Sciatic nerve (tissue), 2 donors: Measurements from ENCODE around the gene CADPS2. TPM values are rescaled to one million over a fixed set of nuclear protein-coding genes. Genes with fewer than 3 reads are reported as not detected.
"Not testable (repeated sequence)": the region's sequence is repeated elsewhere in the genome, so short reads cannot be mapped to it uniquely, and the experiment has no call there.

Experiments used
- ATAC-seq: fragments of 200-7000 bp; cut with Tn5 transposase; one replicate; pipeline ENCODE4 v1.9.1; 2020; ENCODE audit warnings: mild to moderate bottlenecking, moderate library complexity
- DNase-seq: peaks from one replicate; pipeline ENCODE4 v3.0.0-alpha.2; 2020; ENCODE audit warnings: low spot score
- intact Hi-C: fragments of 100-400 bp; cut with DNase I; formaldehyde crosslinking; loops from one replicate; pipeline ENCODE4 v1.14.2; 2022
- total RNA-seq: library from RNA; stranded (reverse); fragmentation: NEBNext Ultra II Directional; extraction: Animal tissue kit (Norgen Biotek cat#: 25700); gene quantifications from one replicate; pipeline ENCODE4 v1.2.1, GENCODE V29; 2021
- donor health status: DM: no; HTN: no; CAD: no.
- donor health status: DM: no; HTN: no; CAD: no.

The CADPS2 gene
- total RNA-seq, 1 donor from 2014 or later, result 11.0 TPM

- no peak for DNase-seq
- ATAC-seq, result no peak
- intact Hi-C loops, result no loop called here
These were observed 247.8 kb downstream of the CADPS2 start for GRCh38 chr7:122638459-122638858.

DNA sequence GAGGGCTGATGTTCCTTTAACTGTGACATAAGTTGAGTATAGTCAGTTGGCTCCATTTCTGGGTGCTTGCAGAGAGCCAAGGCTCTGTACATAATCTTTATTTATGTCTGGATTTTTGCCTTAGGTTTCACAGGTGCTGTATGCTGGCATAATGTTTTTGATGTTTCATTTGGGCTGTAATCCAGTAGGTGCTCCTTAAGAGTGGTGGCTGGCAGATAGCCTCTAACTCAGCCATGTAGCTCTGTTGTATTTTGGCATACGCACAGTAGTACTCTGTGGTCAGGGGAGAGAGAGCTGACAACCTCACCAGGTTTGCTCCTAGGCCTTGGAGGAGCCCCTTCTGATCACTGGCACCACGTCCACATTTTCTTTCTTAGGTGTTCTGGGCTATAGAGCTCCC, 248.5 kb downstream of the CADPS2 start:
- intact Hi-C loops, result no loop called here
- no peak for ATAC-seq
- DNase-seq, result no peak

- ATAC-seq, DNase-seq, intact Hi-C loops: not testable (repeated sequence)
These were observed 250.8 kb downstream of the CADPS2 start for GRCh38 chr7:122635481-122635880.

GRCh38 chr7:122633472-122633871, 252.8 kb downstream of the CADPS2 start:
- no peak for ATAC-seq
- intact Hi-C loops, result no loop called here
- DNase-seq, result no peak

GRCh38 chr7:122632238-122632637, 254.0 kb downstream of the CADPS2 start:
- DNase-seq (no peak), ATAC-seq (no peak)

DNA sequence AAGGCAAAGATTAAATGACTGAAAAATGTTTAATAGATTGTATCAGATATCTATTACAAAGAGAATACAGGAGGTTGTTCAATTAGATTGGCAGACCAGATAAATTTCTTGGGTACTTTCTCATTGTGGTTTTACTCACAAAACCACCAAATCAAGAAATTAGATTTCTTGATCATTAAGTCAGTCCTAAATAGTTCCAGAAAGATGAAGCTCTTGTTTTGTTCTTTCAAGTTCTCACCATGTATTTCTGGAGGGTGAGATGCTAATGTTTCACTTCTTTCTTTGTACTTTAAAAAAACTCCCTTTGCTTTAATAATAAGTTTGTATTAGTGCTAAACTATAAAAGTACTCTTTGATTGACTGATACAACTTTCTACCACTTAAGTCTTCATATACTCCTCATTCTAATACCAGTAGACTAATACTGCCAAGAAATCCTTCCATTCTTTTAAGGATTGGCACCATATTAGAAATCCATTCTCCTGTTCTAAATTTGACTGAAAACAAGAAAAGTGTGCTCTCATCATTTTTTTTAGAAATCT, 256.8 kb downstream of the CADPS2 start:
- ATAC-seq, result no peak
- intact Hi-C loops, result no loop called here

More at GRCh38 chr7:122632238-122632637, 254.0 kb downstream of the CADPS2 start:
- intact Hi-C loops, result no loop called here

GRCh38 chr7:122628651-122629411, 257.4 kb downstream of the CADPS2 start:
- intact Hi-C loops, result no loop called here
- no peak for ATAC-seq
- no peak for DNase-seq

More for the DNA sequence above, 256.8 kb downstream of the CADPS2 start:
- DNase-seq, result no peak

- ATAC-seq, result no peak
- no peak for DNase-seq
- intact Hi-C loops, result no loop called here
These were observed 259.5 kb downstream of the CADPS2 start for GRCh38 chr7:122626785-122627184.

GRCh38 chr7:122622682-122623081, 263.6 kb downstream of the CADPS2 start:
- ATAC-seq (no peak), DNase-seq (no peak)
- intact Hi-C loops, result loop anchor here (2.0 kb wide), 1 partner anchor 52 kb away; no protein-coding TSS in a partner anchor

DNA sequence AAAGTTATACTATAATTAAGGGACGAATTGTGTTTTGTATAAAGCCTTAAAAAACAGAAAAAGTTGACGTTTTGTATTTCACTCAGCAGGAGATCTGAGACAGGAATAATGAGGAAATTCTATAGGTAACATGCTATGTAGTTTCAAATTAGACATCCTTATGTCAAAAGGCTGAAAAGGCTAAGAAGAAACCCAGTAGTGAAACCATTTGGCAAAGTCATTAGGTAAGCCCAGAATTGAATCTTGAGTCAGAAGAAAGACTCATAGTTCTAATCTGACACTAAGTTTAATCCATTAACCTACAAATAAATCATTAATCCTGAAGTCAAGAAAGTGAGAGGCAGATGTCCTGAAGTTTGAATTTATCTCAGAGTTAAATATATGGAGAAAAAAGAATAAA, 266.6 kb downstream of the CADPS2 start:
- DNase-seq (no peak), ATAC-seq (no peak)
- intact Hi-C loops, result no loop called here

GRCh38 chr7:122618585-122619189, 267.6 kb downstream of the CADPS2 start:
- DNase-seq, result no peak
- intact Hi-C loops, result no loop called here

GRCh38 chr7:122616951-122617350, 269.3 kb downstream of the CADPS2 start:
- intact Hi-C loops, result no loop called here
- ATAC-seq (no peak), DNase-seq (no peak)

More at GRCh38 chr7:122618585-122619189, 267.6 kb downstream of the CADPS2 start:
- ATAC-seq, result no peak

DNA sequence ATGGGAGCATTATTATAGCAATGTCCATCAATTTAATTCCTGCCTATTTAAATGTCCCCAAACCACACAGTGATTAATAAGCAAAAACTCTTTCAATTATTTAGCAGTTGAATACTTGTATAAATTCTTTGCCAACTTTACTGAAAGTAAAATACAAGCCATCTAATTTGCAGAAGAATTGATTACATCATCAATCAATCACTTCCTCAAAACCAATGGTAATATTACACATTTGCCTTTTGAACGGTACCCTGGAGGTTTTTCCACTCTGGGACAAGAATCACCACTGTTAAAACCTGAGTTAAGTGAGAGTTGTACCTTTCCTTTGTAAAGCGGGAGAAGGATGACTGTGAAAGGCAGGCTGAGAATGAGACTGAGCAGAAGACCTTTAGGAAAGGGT, 280.3 kb downstream of the CADPS2 start:
- intact Hi-C loops, result no loop called here

GRCh38 chr7:122604251-122604650, 282.0 kb downstream of the CADPS2 start:
- intact Hi-C loops, result no loop called here
- ATAC-seq (no peak), DNase-seq (no peak)

More for the DNA sequence above, 280.3 kb downstream of the CADPS2 start:
- DNase-seq, result no peak
- no peak for ATAC-seq

- DNase-seq, result no peak
- ATAC-seq, result no peak
- intact Hi-C loops, result no loop called here
These were observed 283.5 kb downstream of the CADPS2 start for GRCh38 chr7:122602800-122603199.

GRCh38 chr7:122600630-122601029, 285.6 kb downstream of the CADPS2 start:
- ATAC-seq (no peak), DNase-seq (no peak)
- intact Hi-C loops, result no loop called here

GRCh38 chr7:122600042-122600441, 286.2 kb downstream of the CADPS2 start:
- no peak for DNase-seq
- intact Hi-C loops, result no loop called here
- ATAC-seq, result no peak

DNA sequence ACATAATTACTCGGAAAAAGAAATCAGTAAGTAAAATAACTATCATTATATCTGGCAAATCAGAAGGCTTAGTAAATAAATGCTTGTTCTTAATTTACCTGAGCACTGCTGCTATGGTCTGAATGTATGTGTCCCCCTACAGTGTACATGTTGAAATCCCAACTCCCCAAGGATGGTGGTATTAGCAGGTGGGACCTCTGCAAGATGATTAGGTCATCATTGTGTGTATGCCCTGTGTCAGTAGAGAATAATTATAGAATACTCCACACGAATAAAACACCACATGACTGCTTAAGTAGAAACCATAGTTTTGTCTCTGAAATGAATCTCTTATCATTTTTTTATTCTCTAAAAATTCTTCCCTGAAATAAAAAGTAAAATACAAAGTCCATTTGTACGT, 289.0 kb downstream of the CADPS2 start:
- ATAC-seq (no peak), DNase-seq (no peak)
- intact Hi-C loops, result no loop called here

- ATAC-seq (no peak), DNase-seq (no peak)
- intact Hi-C loops, result no loop called here
These were observed 290.4 kb downstream of the CADPS2 start for GRCh38 chr7:122595885-122596284.

DNA sequence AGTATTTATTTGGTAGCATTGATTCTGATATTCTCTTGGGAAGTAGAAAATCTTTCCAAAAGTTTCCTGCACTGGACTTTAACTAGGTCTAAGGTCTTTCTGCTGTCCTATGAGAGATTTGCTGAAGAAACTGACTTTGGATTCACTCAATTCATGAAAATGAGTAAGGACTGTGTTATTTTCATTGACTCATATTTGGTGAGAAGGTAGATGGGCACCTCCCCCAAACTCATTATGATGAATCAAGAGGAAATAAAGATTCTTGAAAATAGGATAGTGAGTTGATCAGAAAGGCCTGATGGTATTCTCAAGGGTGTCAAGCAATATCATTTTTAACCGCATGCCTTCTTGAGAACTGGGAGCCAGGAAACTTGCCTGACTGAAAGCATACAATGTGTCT, 297.6 kb downstream of the CADPS2 start:
- intact Hi-C loops, result no loop called here

More for the DNA sequence above, 297.6 kb downstream of the CADPS2 start:
- DNase-seq, result no peak
- no peak for ATAC-seq
